H9 (cell line): ENCODE measurements around the gene HBZ. TPM values are rescaled to one million over a fixed set of nuclear protein-coding genes. Genes with fewer than 3 reads are reported as not detected.

Source experiments
- DNase-seq: peaks from one replicate; pipeline ENCODE4 v3.0.0-alpha.2; 2017
- H2AFZ ChIP-seq: one replicate; pipeline ENCODE4 v1.6.1; 2013; ENCODE audit warnings: mild to moderate bottlenecking, low read length, control low read depth, moderate library complexity
- H2AK5ac ChIP-seq: 2 replicates; pipeline ENCODE4 v1.6.1; 2013; ENCODE audit warnings: low read length, control low read depth, mixed read lengths; ENCODE audit not compliant: insufficient read length
- H2BK120ac ChIP-seq: one replicate; pipeline ENCODE4 v1.6.1; 2013; ENCODE audit warnings: low read depth, mild to moderate bottlenecking, low read length, control low read depth, inconsistent platforms; ENCODE audit not compliant: poor library complexity, severe bottlenecking
- H2BK12ac ChIP-seq: 2 replicates; pipeline ENCODE4 v1.6.1; 2013; ENCODE audit warnings: low read length, control low read depth, mixed read lengths, low read depth; ENCODE audit not compliant: insufficient read length
- H2BK15ac ChIP-seq: 2 replicates; pipeline ENCODE4 v1.6.1; 2013; ENCODE audit warnings: low read depth, low read length, control low read depth
- H2BK20ac ChIP-seq: one replicate; pipeline ENCODE4 v1.6.1; 2013; ENCODE audit warnings: low read depth, mild to moderate bottlenecking, low read length, control low read depth, inconsistent platforms; ENCODE audit not compliant: poor library complexity, severe bottlenecking
- H2BK5ac ChIP-seq: 2 replicates; pipeline ENCODE4 v1.6.1; 2013; ENCODE audit warnings: low read length, control low read depth, mixed read lengths; ENCODE audit not compliant: insufficient read length
- H3K14ac ChIP-seq: 2 replicates; pipeline ENCODE4 v1.6.1; 2013; ENCODE audit warnings: low read length, control low read depth; ENCODE audit not compliant: insufficient read depth
- H3K18ac ChIP-seq: 2 replicates; pipeline ENCODE4 v1.6.1; 2013; ENCODE audit warnings: low read depth, mild to moderate bottlenecking, mixed read lengths, low read length, control low read depth; ENCODE audit not compliant: insufficient read length
- H3K23ac ChIP-seq: 2 replicates; pipeline ENCODE4 v1.6.1; 2013; ENCODE audit warnings: low read length, control low read depth, mixed read lengths, low read depth; ENCODE audit not compliant: insufficient read length
- H3K23me2 ChIP-seq: 2 replicates; pipeline ENCODE4 v1.6.1; 2013; ENCODE audit warnings: low read depth, mild to moderate bottlenecking, mixed read lengths, low read length, control low read depth; ENCODE audit not compliant: insufficient read length, poor library complexity, severe bottlenecking
- H3K27ac ChIP-seq: 2 replicates; pipeline ENCODE4 v1.5.1; 2013; ENCODE audit warnings: low read length, control low read depth, mixed read lengths, low read depth; ENCODE audit not compliant: insufficient read length
- H3K27me3 ChIP-seq: 2 replicates; pipeline ENCODE4 v1.6.1; 2013; ENCODE audit warnings: low read length, control low read depth, inconsistent platforms; ENCODE audit not compliant: insufficient read depth
- H3K4ac ChIP-seq: 2 replicates; pipeline ENCODE4 v1.6.1; 2013; ENCODE audit warnings: low read depth, mild to moderate bottlenecking, control low read depth, inconsistent platforms, low read length, moderate library complexity
- H3K4me1 ChIP-seq: 2 replicates; pipeline ENCODE4 v1.6.1; 2013; ENCODE audit warnings: low read length, control low read depth, inconsistent platforms; ENCODE audit not compliant: insufficient read depth
- H3K4me2 ChIP-seq: 2 replicates; pipeline ENCODE4 v1.6.1; 2013; ENCODE audit warnings: low read length, control low read depth, mixed read lengths; ENCODE audit not compliant: insufficient read length, insufficient read depth
- H3K56ac ChIP-seq: 2 replicates; pipeline ENCODE4 v1.6.1; 2013; ENCODE audit warnings: low read depth, mild to moderate bottlenecking, mixed read lengths, low read length, control low read depth; ENCODE audit not compliant: insufficient read length
- H3K79me1 ChIP-seq: 2 replicates; pipeline ENCODE4 v1.6.1; 2013; ENCODE audit warnings: low read depth, mild to moderate bottlenecking, moderate library complexity, low read length, control low read depth, inconsistent platforms; ENCODE audit not compliant: insufficient read depth, poor library complexity, severe bottlenecking
- H3K79me2 ChIP-seq: 2 replicates; pipeline ENCODE4 v1.6.1; 2013; ENCODE audit warnings: low read length, control low read depth, inconsistent platforms; ENCODE audit not compliant: insufficient read depth
- H3K9ac ChIP-seq: 2 replicates; pipeline ENCODE4 v1.6.1; 2013; ENCODE audit warnings: low read length, control low read depth, mixed read lengths; ENCODE audit not compliant: insufficient read length; ENCODE audit errors: extremely low read depth
- H3K9me3 ChIP-seq: one replicate; pipeline ENCODE4 v1.6.1; 2013; ENCODE audit warnings: low read depth, low read length, inconsistent platforms; ENCODE audit not compliant: control insufficient read depth
- H3T11ph ChIP-seq: one replicate; pipeline ENCODE4 v1.6.1; 2013; ENCODE audit warnings: mild to moderate bottlenecking, low read length, control low read depth, inconsistent platforms
- H4K20me1 ChIP-seq: one replicate; pipeline ENCODE4 v1.6.1; 2013; ENCODE audit not compliant: control insufficient read depth, insufficient read length, insufficient read depth
- H4K5ac ChIP-seq: 2 replicates; pipeline ENCODE4 v1.6.1; 2013; ENCODE audit warnings: low read depth, mild to moderate bottlenecking, mixed read lengths, low read length, control low read depth; ENCODE audit not compliant: insufficient read length
- H4K8ac ChIP-seq: replicated peaks from 2 replicates; pipeline ENCODE4 v1.6.1; 2013; ENCODE audit warnings: low read length, control low read depth, mixed read lengths, low read depth; ENCODE audit not compliant: insufficient read length
- H4K91ac ChIP-seq: 2 replicates; pipeline ENCODE4 v1.6.1; 2013; ENCODE audit warnings: low read depth, mild to moderate bottlenecking, moderate library complexity, mixed read lengths, low read length, control low read depth; ENCODE audit not compliant: insufficient read length
- H3K27ac Mint-ChIP-seq, 3 experiments: 2 replicates in 2 of 3; 3 replicates in 1 of 3; pipeline ENCODE4 v1.8.0; 2020 to 2021; ENCODE audit warnings: mixed read lengths in 3 of 3, mild to moderate bottlenecking in 1 of 3, moderate library complexity in 1 of 3
- H3K27me3 Mint-ChIP-seq: 2 replicates; pipeline ENCODE4 v1.8.0; 2021; ENCODE audit warnings: low read depth, mild to moderate bottlenecking, moderate library complexity, mixed read lengths
- H3K36me3 Mint-ChIP-seq, 3 experiments: 2 replicates in 2 of 3; 3 replicates in 1 of 3; pipeline ENCODE4 v1.8.0; 2020 to 2021; ENCODE audit warnings: low read depth in 3 of 3, mixed read lengths in 3 of 3; ENCODE audit not compliant: insufficient read depth in 1 of 3
- H3K4me1 Mint-ChIP-seq, 2 experiments: 2 replicates each; pipeline ENCODE4 v1.8.0; 2020; ENCODE audit warnings: mixed read lengths in 2 of 2
- H3K4me3 Mint-ChIP-seq, 2 experiments: 2 replicates in 1 of 2; 3 replicates in 1 of 2; pipeline ENCODE4 v1.8.0; 2020 to 2021; ENCODE audit warnings: mild to moderate bottlenecking in 2 of 2, mixed read lengths in 2 of 2, moderate library complexity in 1 of 2
- H3K9me3 Mint-ChIP-seq, 2 experiments: 2 replicates in 1 of 2; 3 replicates in 1 of 2; pipeline ENCODE4 v1.8.0; 2020; ENCODE audit warnings: mild to moderate bottlenecking in 2 of 2, mixed read lengths in 2 of 2, moderate library complexity in 1 of 2
- CTCF ChIP-seq: fragments of 200-600 bp; sonication (generic); conservative IDR thresholded peaks from 3 replicates; pipeline ENCODE4 v1.8.0; 2021; ENCODE audit warnings: antibody characterized with exemption, mild to moderate bottlenecking
- WGBS: extraction: QIAGEN DNeasy Blood & Tissue Kit; methylation state at CpG from one replicate; pipeline ENCODE4 v1.1.7; 2013; ENCODE audit warnings: missing lambda C conversion rate, low lambda C conversion rate, mixed read lengths; ENCODE audit not compliant: insufficient read length; ENCODE audit errors: extremely low coverage; 5-methylcytosine and 5-hydroxymethylcytosine counted together
- total RNA-seq: library from RNA; stranded (reverse); gene quantifications from 2 replicates; pipeline ENCODE4 v1.2.1, GENCODE V29; 2021

HBZ gene
- total RNA-seq, 1 experiment from 2014 or later = not detected

GRCh38 chr16:188674-189073, 36.2 kb downstream of the HBZ start:
- Histone ChIP-seq H3K4ac (no peak overlapping the region), H2BK120ac (no peak overlapping the region), H3K79me1 (no peaks in the 10 kb centered on the region), H3K27ac (no peak overlapping the region), H3K56ac (no peak overlapping the region), H3K18ac (no peak overlapping the region), H2AFZ (no peak overlapping the region), H3K4me1 (no peaks in the 10 kb centered on the region), H3T11ph (no peak overlapping the region), H4K8ac (no peak overlapping the region), H3K9ac (no peak overlapping the region), H3K79me2 (no peaks in the 10 kb centered on the region), H4K5ac (no peak overlapping the region), H4K91ac (no peak overlapping the region), H2BK5ac (no peak overlapping the region), H3K4me2 (no peak overlapping the region), H2BK20ac (no peak overlapping the region), H2BK15ac (no peak overlapping the region), H3K9me3 (no peaks in the 10 kb centered on the region), H3K23me2 (no peaks in the 10 kb centered on the region), H4K20me1 (no peaks in the 10 kb centered on the region), H3K14ac (no peak overlapping the region), H2AK5ac (no peak overlapping the region), H3K27me3 (no peaks in the 10 kb centered on the region), H3K23ac (no peak overlapping the region), H2BK12ac (no peak overlapping the region)
- Mint-ChIP-seq H3K27ac (0 out of 7 replicates have a peak overlapping the region, but pooled peaks of 1 of the 3 experiments have one; percentile 49), H3K27me3 (0 out of 2 replicates have a peak, but pooled peaks cover 1% of the 10 kb centered on the region), H3K4me3 (no peak overlapping the region), H3K9me3 (no peaks in the 10 kb centered on the region; a peak in 1 of 5 replicates), H3K4me1 (no peaks in the 10 kb centered on the region), H3K36me3 (peaks cover 45 to 69% (median 68%) of the 10 kb centered on the region in 3 experiments)
- WGBS = no CpG with 5 or more reads among the region's 8 CpGs
- no peak for DNase-seq
- peak; percentile 48; the same call in 2 of the 3 replicates for TF ChIP-seq CTCF
